ENCODE data around the gene ZDHHC14. TPM values are rescaled to one million over a fixed set of nuclear protein-coding genes. Genes with fewer than 3 reads are reported as not detected.

The ZDHHC14 gene
- polyA plus RNA-seq, 2 of the 4 experiments (the other 2 are of a cell fraction): 2.2 to 2.8 TPM

DNA sequence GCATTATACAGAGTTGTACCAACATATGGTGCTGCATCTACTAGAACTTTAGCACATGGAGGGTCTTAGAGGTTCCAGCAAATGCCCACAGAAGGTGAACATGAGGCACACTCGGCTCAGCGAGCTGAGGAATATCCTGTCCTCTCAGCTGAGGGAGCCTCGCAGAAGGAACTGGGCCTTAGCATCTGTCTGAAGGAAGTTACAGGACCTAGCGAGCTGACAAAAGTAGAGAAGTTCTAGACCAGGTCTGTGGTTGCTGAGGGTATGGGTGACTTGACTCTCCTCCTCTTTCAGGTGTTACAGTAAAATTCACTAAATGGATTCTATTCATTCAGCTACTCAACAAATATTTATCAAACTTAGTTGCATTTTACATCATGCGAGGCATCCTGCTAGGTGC lies 157.2 kb downstream of the ZDHHC14 start (continued):
- no peak for TF ChIP-seq HOXB13 (CRISPR knock-in tag; IDR thresholded peaks at IDR 0.05; ENCODE audit: low read depth)
- no peak for TF ChIP-seq ESRRA (IDR thresholded peaks at IDR 0.05; ENCODE audit: borderline replicate concordance, low read length)

DNA sequence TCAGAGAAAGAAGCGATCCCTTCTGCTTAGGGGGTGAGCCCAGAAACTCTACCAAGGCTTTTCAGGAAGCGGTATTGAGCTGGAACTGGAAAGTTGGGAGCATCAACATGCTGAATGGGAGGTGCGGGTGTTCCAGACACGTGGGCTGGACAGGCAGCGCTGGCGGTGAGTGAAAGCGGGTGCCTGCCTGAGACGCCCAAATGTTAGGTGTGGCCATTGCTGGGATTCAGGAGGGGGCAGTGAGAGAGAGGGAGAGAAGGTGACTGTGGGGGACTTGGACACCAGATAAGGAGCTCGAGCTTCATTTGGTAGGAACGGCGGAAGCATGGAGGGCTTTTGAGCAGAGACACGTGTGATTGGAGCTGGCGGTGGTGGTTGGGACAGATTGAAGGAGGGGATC lies 157.7 kb downstream of the ZDHHC14 start:
- CTCF ChIA-PET: interaction anchor here (0.5 kb wide), 1 partner anchor 295 kb away, joined by 4 read pairs; no protein-coding TSS in a partner anchor
- no peak overlapping the region for H3K4me3 ChIP-seq
- ATAC-seq (no peak), DNase-seq (ENCODE audit: low read depth in 1 of 2, low spot score in 1 of 2) (no peak), FAIRE-seq (no peak)
- POLR2A ChIA-PET: no interaction called here
- TF ChIP-seq, protein P1, sequence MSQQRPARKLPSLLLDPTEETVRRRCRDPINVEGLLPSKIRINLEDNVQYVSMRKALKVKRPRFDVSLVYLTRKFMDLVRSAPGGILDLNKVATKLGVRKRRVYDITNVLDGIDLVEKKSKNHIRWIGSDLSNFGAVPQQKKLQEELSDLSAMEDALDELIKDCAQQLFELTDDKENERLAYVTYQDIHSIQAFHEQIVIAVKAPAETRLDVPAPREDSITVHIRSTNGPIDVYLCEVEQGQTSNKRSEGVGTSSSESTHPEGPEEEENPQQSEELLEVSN (IDR thresholded peaks at IDR 0.05; ENCODE audit: borderline replicate concordance, low read depth): no peak
- TF ChIP-seq CBX2 (IDR thresholded peaks at IDR 0.05; ENCODE audit: borderline replicate concordance, low read depth) (no peak), RARB (CRISPR knock-in tag; IDR thresholded peaks at IDR 0.05) (no peak), FOSB (CRISPR knock-in tag; IDR thresholded peaks at IDR 0.05) (no peak), SMC3 (IDR thresholded peaks at IDR 0.05) (no peak), EHF (CRISPR knock-in tag; IDR thresholded peaks at IDR 0.05) (no peak), BHLHE40 (IDR thresholded peaks at IDR 0.05; ENCODE audit: low read depth, low read length) (no peak), ZFP36 (IDR thresholded peaks at IDR 0.05; ENCODE audit: borderline replicate concordance, partially characterized antibody) (no peak), POLR2AphosphoS2 (conservative IDR thresholded peaks at IDR 0.05; ENCODE audit: low read length) (no peak)
- TF ChIP-seq, protein P2, sequence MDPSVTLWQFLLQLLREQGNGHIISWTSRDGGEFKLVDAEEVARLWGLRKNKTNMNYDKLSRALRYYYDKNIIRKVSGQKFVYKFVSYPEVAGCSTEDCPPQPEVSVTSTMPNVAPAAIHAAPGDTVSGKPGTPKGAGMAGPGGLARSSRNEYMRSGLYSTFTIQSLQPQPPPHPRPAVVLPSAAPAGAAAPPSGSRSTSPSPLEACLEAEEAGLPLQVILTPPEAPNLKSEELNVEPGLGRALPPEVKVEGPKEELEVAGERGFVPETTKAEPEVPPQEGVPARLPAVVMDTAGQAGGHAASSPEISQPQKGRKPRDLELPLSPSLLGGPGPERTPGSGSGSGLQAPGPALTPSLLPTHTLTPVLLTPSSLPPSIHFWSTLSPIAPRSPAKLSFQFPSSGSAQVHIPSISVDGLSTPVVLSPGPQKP (IDR thresholded peaks at IDR 0.05; ENCODE audit: low read depth, low read length): no peak
- TF ChIP-seq, protein P3, sequence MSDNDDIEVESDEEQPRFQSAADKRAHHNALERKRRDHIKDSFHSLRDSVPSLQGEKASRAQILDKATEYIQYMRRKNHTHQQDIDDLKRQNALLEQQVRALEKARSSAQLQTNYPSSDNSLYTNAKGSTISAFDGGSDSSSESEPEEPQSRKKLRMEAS (IDR thresholded peaks at IDR 0.05): no peak
- H3K4me2 ChIP-seq: no peak overlapping the region
- WGBS (ENCODE audit: missing lambda C conversion rate): 84% methylated on average over 13 of the region's 13 CpGs
- no peak overlapping the region for H3K27ac ChIP-seq
- H3K4me1 ChIP-seq: peaks cover 12% of the 10 kb centered on the region; the same call in 2 of the 3 replicates
- no peaks in the 10 kb centered on the region for H3K9me3 ChIP-seq

DNA sequence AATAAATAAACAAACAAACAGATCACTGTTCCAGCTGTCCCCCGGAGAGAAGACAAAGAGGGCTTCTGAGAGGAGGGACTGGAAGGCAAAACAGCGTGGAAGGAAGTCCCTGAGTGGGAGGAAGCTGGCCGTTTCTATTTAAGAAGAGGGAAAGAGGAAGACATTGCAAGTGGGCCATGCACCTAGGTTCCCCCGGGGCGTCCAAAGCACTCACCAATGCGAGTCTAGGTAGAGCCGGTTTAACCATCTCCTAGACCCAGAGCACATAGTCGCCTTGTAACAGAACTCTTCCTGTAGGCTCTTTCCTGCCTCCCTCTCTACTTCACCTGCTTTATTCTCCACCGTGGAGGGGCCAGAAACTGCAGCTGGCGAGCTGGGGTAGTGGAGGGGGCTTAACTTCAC lies 158.4 kb downstream of the ZDHHC14 start:
- ChIA-PET POLR2A (no interaction called here), CTCF (interaction anchor here (0.5 kb wide), 1 partner anchor 294 kb away, joined by 4 read pairs; no protein-coding TSS in a partner anchor)
- no peak for ATAC-seq
- TF ChIP-seq RFX5 (IDR thresholded peaks at IDR 0.05): no peak
- no peak for TF ChIP-seq HOXA7 (CRISPR knock-in tag; IDR thresholded peaks at IDR 0.05)
- Histone ChIP-seq H3K27ac (no peak overlapping the region), H3K4me1 (peaks cover 12% of the 10 kb centered on the region; the same call in 2 of the 3 replicates), H3K9me3 (no peaks in the 10 kb centered on the region), H3K4me3 (no peak overlapping the region), H3K4me2 (no peak overlapping the region)
- 83% methylated on average over 10 of the region's 10 CpGs for WGBS (ENCODE audit: missing lambda C conversion rate)
- FAIRE-seq: no peak
- DNase-seq (ENCODE audit: low read depth in 1 of 2, low spot score in 1 of 2): no peak

DNA sequence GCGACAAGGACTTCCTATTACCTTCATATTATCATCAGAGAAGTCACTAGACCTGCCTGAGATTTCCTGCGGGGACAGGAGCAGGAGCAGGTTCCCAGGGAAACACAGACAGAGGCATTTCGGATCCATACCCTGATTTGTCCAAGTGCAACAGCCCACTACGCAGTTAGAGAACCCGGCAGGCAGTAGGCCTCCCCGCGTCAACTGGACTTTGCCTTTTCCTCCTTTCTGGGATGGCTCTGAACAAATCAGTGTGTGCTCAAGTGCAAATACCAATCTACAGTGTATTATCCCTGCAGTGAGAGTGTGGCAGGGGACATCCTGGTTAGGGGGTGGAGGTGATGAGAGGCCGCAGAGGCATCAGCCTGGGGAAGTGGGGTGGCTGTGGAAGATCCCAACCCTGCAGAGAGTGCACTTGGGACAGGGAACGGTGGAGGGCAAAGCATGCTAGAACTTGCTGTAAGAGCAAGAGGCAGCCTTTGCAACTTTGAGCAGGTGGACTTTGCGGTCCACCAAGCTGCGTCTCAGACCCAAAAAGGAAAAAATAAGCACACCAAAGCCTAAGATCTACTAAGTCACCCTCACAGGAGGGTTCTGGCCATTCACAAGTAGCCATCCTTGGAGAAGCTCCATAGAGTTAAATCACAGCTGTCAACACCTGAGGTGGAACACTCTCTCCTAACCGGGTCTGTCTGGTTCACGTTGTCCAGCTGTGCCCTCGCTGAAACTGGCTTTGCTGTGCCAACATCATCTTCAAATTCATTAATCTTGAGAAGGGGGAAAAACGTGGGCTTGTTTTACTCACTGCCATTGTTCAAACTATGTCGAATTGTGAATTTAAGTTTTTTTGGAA lies 159.1 kb downstream of the ZDHHC14 start:
- WGBS (ENCODE audit: missing lambda C conversion rate): 76% methylated on average over 14 of the region's 16 CpGs
- Histone ChIP-seq H3K4me2 (no peak overlapping the region), H3K9me3 (no peaks in the 10 kb centered on the region), H3K27ac (no peak overlapping the region), H3K4me1 (peaks cover 12% of the 10 kb centered on the region; the same call in 2 of the 3 replicates), H3K4me3 (no peak overlapping the region)
- FAIRE-seq: no peak
- ATAC-seq: no peak
- CTCF ChIA-PET: no interaction called here
- no peak for DNase-seq (ENCODE audit: low read depth in 1 of 2, low spot score in 1 of 2)
- POLR2A ChIA-PET: no interaction called here
- TF ChIP-seq, protein P4, sequence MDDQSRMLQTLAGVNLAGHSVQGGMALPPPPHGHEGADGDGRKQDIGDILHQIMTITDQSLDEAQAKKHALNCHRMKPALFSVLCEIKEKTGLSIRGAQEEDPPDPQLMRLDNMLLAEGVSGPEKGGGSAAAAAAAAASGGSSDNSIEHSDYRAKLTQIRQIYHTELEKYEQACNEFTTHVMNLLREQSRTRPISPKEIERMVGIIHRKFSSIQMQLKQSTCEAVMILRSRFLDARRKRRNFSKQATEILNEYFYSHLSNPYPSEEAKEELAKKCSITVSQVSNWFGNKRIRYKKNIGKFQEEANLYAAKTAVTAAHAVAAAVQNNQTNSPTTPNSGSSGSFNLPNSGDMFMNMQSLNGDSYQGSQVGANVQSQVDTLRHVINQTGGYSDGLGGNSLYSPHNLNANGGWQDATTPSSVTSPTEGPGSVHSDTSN (IDR thresholded peaks at IDR 0.05): no peak
- no peak for TF ChIP-seq POLR2A (IDR thresholded peaks at IDR 0.05; ENCODE audit: low read length)
- TF ChIP-seq JUNB (IDR thresholded peaks at IDR 0.05): no peak
- TF ChIP-seq, protein P5, sequence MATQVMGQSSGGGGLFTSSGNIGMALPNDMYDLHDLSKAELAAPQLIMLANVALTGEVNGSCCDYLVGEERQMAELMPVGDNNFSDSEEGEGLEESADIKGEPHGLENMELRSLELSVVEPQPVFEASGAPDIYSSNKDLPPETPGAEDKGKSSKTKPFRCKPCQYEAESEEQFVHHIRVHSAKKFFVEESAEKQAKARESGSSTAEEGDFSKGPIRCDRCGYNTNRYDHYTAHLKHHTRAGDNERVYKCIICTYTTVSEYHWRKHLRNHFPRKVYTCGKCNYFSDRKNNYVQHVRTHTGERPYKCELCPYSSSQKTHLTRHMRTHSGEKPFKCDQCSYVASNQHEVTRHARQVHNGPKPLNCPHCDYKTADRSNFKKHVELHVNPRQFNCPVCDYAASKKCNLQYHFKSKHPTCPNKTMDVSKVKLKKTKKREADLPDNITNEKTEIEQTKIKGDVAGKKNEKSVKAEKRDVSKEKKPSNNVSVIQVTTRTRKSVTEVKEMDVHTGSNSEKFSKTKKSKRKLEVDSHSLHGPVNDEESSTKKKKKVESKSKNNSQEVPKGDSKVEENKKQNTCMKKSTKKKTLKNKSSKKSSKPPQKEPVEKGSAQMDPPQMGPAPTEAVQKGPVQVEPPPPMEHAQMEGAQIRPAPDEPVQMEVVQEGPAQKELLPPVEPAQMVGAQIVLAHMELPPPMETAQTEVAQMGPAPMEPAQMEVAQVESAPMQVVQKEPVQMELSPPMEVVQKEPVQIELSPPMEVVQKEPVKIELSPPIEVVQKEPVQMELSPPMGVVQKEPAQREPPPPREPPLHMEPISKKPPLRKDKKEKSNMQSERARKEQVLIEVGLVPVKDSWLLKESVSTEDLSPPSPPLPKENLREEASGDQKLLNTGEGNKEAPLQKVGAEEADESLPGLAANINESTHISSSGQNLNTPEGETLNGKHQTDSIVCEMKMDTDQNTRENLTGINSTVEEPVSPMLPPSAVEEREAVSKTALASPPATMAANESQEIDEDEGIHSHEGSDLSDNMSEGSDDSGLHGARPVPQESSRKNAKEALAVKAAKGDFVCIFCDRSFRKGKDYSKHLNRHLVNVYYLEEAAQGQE (IDR thresholded peaks at IDR 0.05): no peak
- TF ChIP-seq, protein P6, sequence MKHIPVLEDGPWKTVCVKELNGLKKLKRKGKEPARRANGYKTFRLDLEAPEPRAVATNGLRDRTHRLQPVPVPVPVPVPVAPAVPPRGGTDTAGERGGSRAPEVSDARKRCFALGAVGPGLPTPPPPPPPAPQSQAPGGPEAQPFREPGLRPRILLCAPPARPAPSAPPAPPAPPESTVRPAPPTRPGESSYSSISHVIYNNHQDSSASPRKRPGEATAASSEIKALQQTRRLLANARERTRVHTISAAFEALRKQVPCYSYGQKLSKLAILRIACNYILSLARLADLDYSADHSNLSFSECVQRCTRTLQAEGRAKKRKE (CRISPR knock-in tag; IDR thresholded peaks at IDR 0.05; ENCODE audit: low read depth): no peak
- no peak for TF ChIP-seq RAD21 (conservative IDR thresholded peaks at IDR 0.05 in 1 of 2, IDR thresholded peaks at IDR 0.05 in 1 of 2)
- TF ChIP-seq, protein P7, sequence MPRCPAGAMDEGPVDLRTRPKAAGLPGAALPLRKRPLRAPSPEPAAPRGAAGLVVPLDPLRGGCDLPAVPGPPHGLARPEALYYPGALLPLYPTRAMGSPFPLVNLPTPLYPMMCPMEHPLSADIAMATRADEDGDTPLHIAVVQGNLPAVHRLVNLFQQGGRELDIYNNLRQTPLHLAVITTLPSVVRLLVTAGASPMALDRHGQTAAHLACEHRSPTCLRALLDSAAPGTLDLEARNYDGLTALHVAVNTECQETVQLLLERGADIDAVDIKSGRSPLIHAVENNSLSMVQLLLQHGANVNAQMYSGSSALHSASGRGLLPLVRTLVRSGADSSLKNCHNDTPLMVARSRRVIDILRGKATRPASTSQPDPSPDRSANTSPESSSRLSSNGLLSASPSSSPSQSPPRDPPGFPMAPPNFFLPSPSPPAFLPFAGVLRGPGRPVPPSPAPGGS (IDR thresholded peaks at IDR 0.05): no peak
- TF ChIP-seq MAFK (IDR thresholded peaks at IDR 0.05; ENCODE audit: partially characterized antibody): no peak

All from A549 (cell line).